GM12878 (cell line): ENCODE data around the gene KCNK4. TPM values are rescaled to one million over a fixed set of nuclear protein-coding genes. Genes with fewer than 3 reads are reported as not detected.

Experiments used
- ATAC-seq: fragments of 200-7000 bp; cut with Tn5 transposase; 3 replicates; pipeline ENCODE4 v1.9.1; 2020; ENCODE audit warnings: mild to moderate bottlenecking, moderate library complexity
- BruUV-seq: library from RNA; stranded (reverse); fragments of 400-500 nt; replicated peaks from 2 replicates; lab custom pipeline; 2021; lab: Mats Ljungman, UMichigan
- CTCF ChIA-PET: fragments of 300-600 bp; sonication (Branson Sonifier 250); formaldehyde crosslinking; extraction: SDS; loops from one replicate; lab custom pipeline; 2021; ENCODE audit warnings: inconsistent platforms; lab: Yijun Ruan, JAX
- POLR2A ChIA-PET: fragments of 350-600 bp; formaldehyde crosslinking; extraction: SDS; loops from one replicate; lab custom pipeline; 2021; ENCODE audit warnings: inconsistent platforms; lab: Charles Lee
- RAD21 ChIA-PET: fragments of 300-600 bp; sonication (Branson Sonifier 250); formaldehyde crosslinking; loops from one replicate; lab custom pipeline; 2023; ENCODE audit warnings: antibody characterized with exemption; ENCODE audit not compliant: unreplicated experiment; lab: Charles Lee
- SMC1A ChIA-PET: fragments of 300-600 bp; sonication (Branson Sonifier 250); formaldehyde crosslinking; loops from one replicate; lab custom pipeline; 2023; ENCODE audit not compliant: unreplicated experiment, uncharacterized antibody; lab: Charles Lee
- DNase-seq: peaks from one replicate; pipeline ENCODE4 v3.0.0-alpha.2; 2011; ENCODE audit warnings: low read depth, low spot score
- FAIRE-seq: peaks from 3 replicates; lab custom pipeline; 2011; peaks lifted over from hg19 to GRCh38; lab: Jason Lieb, UNC
- H2AFZ ChIP-seq: 2 replicates; pipeline ENCODE4 v1.6.0; 2011; ENCODE audit warnings: low read depth, low read length, control low read depth; ENCODE audit not compliant: control insufficient read depth
- H3K27ac ChIP-seq: 2 replicates; pipeline ENCODE4 v1.5.1; 2011; ENCODE audit warnings: control low read depth; ENCODE audit not compliant: control insufficient read depth, insufficient read depth
- H3K27me3 ChIP-seq, 2 experiments: replicated peaks in 1 of 2; 2 replicates each; pipeline versions ENCODE4 v1.6.0 to v1.6.1; 2011; ENCODE audit warnings: low read length in 1 of 2; ENCODE audit not compliant: control insufficient read depth in 2 of 2, insufficient read depth in 2 of 2
- H3K36me3 ChIP-seq, 2 experiments: 2 replicates each; pipeline ENCODE4 v1.5.1; 2011; ENCODE audit warnings: low read length in 1 of 2; ENCODE audit not compliant: control insufficient read depth in 2 of 2, insufficient read depth in 2 of 2
- H3K4me1 ChIP-seq: 2 replicates; pipeline ENCODE4 v1.6.1; 2011; ENCODE audit warnings: mild to moderate bottlenecking, low read length, moderate library complexity, mixed read lengths; ENCODE audit not compliant: control insufficient read depth, insufficient read depth
- H3K4me2 ChIP-seq: 2 replicates; pipeline ENCODE4 v1.6.0; 2011; ENCODE audit warnings: control low read depth; ENCODE audit not compliant: control insufficient read depth, insufficient read depth
- H3K4me3 ChIP-seq: fragments of 200-600 bp; sonication (generic); 2 replicates; pipeline ENCODE4 v1.5.1; 2016
- H3K79me2 ChIP-seq: 2 replicates; pipeline ENCODE4 v1.6.0; 2011; ENCODE audit warnings: low read length; ENCODE audit not compliant: control insufficient read depth, insufficient read depth
- H3K9ac ChIP-seq: 2 replicates; pipeline ENCODE4 v1.8.0; 2011; ENCODE audit warnings: low read length, control low read depth, mixed read lengths; ENCODE audit not compliant: control insufficient read depth, insufficient read depth
- H3K9me3 ChIP-seq: replicated peaks from 3 replicates; pipeline ENCODE4 v1.5.1; 2011; ENCODE audit warnings: mild to moderate bottlenecking, low read length; ENCODE audit not compliant: control insufficient read depth, insufficient read depth
- H4K20me1 ChIP-seq: 2 replicates; pipeline ENCODE4 v1.6.0; 2011; ENCODE audit not compliant: control insufficient read depth, insufficient read depth
- ATF2 ChIP-seq: IDR thresholded peaks from 2 replicates; pipeline ENCODE4 v1.6.1; 2012; ENCODE audit warnings: low read length, inconsistent platforms
- BCL11A ChIP-seq: IDR thresholded peaks from 2 replicates; pipeline ENCODE4 v1.6.1; 2011; ENCODE audit warnings: low read depth, low read length
- BHLHE40 ChIP-seq, 2 experiments: fragments of 450-650 bp in 1 of 2; IDR thresholded peaks; 2 replicates each; pipeline ENCODE4 v1.6.1; 2011 to 2017; ENCODE audit warnings: low read depth in 2 of 2, borderline replicate concordance in 1 of 2, improper control_type of control experiment in 1 of 2, low read length in 1 of 2, mild to moderate bottlenecking in 1 of 2
- BRCA1 ChIP-seq: IDR thresholded peaks from 2 replicates; pipeline ENCODE4 v1.6.1; 2011; ENCODE audit warnings: low read depth, low read length, improper control_type of control experiment
- CBFB ChIP-seq: IDR thresholded peaks from 2 replicates; pipeline ENCODE4 v1.6.1; 2016; ENCODE audit warnings: antibody characterized with exemption, low read depth
- FOS ChIP-seq: IDR thresholded peaks from 3 replicates; pipeline ENCODE4 v1.6.1; 2011; ENCODE audit warnings: borderline replicate concordance; ENCODE audit not compliant: insufficient read length; ENCODE audit errors: extremely low read depth
- KLF5 ChIP-seq: fragments of 450-650 bp; IDR thresholded peaks from 2 replicates; pipeline ENCODE4 v1.6.1; 2014; ENCODE audit warnings: mild to moderate bottlenecking; ENCODE audit not compliant: partially characterized antibody
- RCOR1 ChIP-seq: conservative IDR thresholded peaks from 2 replicates; pipeline ENCODE4 v1.6.1; 2012; ENCODE audit warnings: low read depth, low read length, improper control_type of control experiment
- RUNX3 ChIP-seq: IDR thresholded peaks from 2 replicates; pipeline ENCODE4 v1.6.1; 2012; ENCODE audit warnings: low read length, inconsistent platforms
- SMAD1 ChIP-seq: fragments of 450-650 bp; IDR thresholded peaks from 2 replicates; pipeline ENCODE4 v1.6.1; 2018; ENCODE audit warnings: mild to moderate bottlenecking, low read depth; ENCODE audit not compliant: partially characterized antibody
- SP1 ChIP-seq: IDR thresholded peaks from one replicate; pipeline ENCODE4 v1.6.1; 2011; ENCODE audit warnings: low read depth, low read length
- SUPT20H ChIP-seq: IDR thresholded peaks from 2 replicates; pipeline ENCODE4 v1.6.1; 2011; ENCODE audit warnings: low read depth, mild to moderate bottlenecking, low read length, moderate library complexity, borderline replicate concordance; ENCODE audit not compliant: control insufficient read depth
- TCF12 ChIP-seq: IDR thresholded peaks from 2 replicates; pipeline ENCODE4 v1.6.1; 2011; ENCODE audit warnings: low read depth, mild to moderate bottlenecking, low read length
- TCF3 ChIP-seq: IDR thresholded peaks from 2 replicates; pipeline ENCODE4 v1.6.1; 2012; ENCODE audit warnings: low read depth, mild to moderate bottlenecking, low read length, borderline replicate concordance; ENCODE audit not compliant: insufficient read depth
- WGBS: methylation state at CpG from one replicate; pipeline ENCODE4 v1.1.6; 2016; ENCODE audit warnings: low lambda C conversion rate; ENCODE audit not compliant: insufficient replicate concordance, insufficient coverage; ENCODE audit errors: missing lambda C conversion rate; 5-methylcytosine and 5-hydroxymethylcytosine counted together
- in situ Hi-C: fragments of 300-500 bp; cut with MboI; formaldehyde crosslinking; loops from 9 replicates; pipeline ENCODE4 v1.14.3; 2018; ENCODE audit warnings: mixed read lengths
- intact Hi-C: fragments of 100-400 bp; cut with micrococcal nuclease; formaldehyde crosslinking; loops from one replicate; pipeline ENCODE4 v1.14.2; 2022; ENCODE audit not compliant: unreplicated experiment
- polyA plus RNA-seq, 11 experiments: library from polyadenylated mRNA; depleted of rRNA in 4 of 11; unstranded in 6 of 11; stranded (reverse) in 5 of 11; fragments of >200 nt; fragmentation: Nextera tagmentation in 4 of 11; fragmentation: Illumina TruSeq in 1 of 11; extraction: Ambion mirVana in 4 of 11; extraction: Trizol in 1 of 11; gene quantifications; 1 replicate in 1 of 11; 2 replicates in 10 of 11; pipeline versions ENCODE4 v1.2.1 to v1.2.3, GENCODE V29; 2011 to 2016; ENCODE audit warnings: inconsistent platforms in 2 of 11, missing spikeins in 2 of 11, low read depth in 1 of 11
- total RNA-seq, 4 experiments: library from RNA; depleted of rRNA in 3 of 4; stranded (reverse); fragments of >200 nt in 3 of 4; fragmentation: Illumina TruSeq in 1 of 4; extraction: Trizol in 1 of 4; gene quantifications; 2 replicates each; pipeline versions ENCODE4 v1.2.1 to v1.2.3, GENCODE V29; 2013 to 2021
- TF ChIP-seq, protein P1 (sequence below): fragments of 450-650 bp; IDR thresholded peaks from 2 replicates; pipeline ENCODE4 v1.6.1; 2016; ENCODE audit warnings: mild to moderate bottlenecking
- TF ChIP-seq, protein P2 (sequence below): IDR thresholded peaks from 2 replicates; pipeline ENCODE4 v1.6.1; 2012; ENCODE audit warnings: low read depth, low read length, improper control_type of control experiment

The KCNK4 gene
- total and polyA plus RNA-seq, 10 of the 15 experiments (the other 5 are each of a cell fraction or from before 2014, with no cell fraction given): 0.04 TPM; not detected in 9

DNA sequence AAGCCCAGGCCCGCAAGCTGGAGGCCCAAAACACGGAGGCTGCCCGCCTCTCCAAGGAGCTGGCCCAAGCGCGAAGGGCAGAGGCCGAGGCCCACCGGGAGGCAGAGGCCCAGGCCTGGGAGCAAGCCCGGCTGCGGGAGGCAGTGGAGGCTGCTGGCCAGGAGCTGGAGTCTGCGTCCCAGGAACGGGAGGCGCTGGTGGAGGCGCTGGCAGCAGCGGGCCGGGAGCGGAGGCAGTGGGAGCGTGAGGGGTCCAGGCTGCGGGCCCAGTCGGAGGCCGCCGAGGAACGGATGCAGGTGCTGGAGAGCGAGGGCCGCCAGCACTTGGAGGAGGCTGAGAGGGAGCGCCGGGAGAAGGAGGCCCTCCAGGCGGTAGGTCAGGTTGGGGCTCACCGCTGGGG lies 53.7 kb downstream of the KCNK4 start (continued):
- TF ChIP-seq ATF2: no peak
- TF ChIP-seq SMAD1: no peak
- no peak for TF ChIP-seq TCF12
- TF ChIP-seq, protein P1, sequence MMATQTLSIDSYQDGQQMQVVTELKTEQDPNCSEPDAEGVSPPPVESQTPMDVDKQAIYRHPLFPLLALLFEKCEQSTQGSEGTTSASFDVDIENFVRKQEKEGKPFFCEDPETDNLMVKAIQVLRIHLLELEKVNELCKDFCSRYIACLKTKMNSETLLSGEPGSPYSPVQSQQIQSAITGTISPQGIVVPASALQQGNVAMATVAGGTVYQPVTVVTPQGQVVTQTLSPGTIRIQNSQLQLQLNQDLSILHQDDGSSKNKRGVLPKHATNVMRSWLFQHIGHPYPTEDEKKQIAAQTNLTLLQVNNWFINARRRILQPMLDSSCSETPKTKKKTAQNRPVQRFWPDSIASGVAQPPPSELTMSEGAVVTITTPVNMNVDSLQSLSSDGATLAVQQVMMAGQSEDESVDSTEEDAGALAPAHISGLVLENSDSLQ: no peak

- FAIRE-seq (no peak), ATAC-seq (no peak), DNase-seq (no peak)
- CTCF ChIA-PET: interaction anchor here (2.7 kb wide), 1 partner anchor 30 kb away, joined by 13 read pairs; the partner anchor contains the start of genes PRDX5 and TRMT112
- no peaks in the 10 kb centered on the region for H3K79me2 ChIP-seq
- 84% methylated on average over 12 of the region's 12 CpGs for WGBS
- H3K27me3 ChIP-seq: no peaks in the 10 kb centered on the region
- SMC1A ChIA-PET: interaction anchor here (1.0 kb wide), 1 partner anchor 143 kb away, joined by 4 read pairs; no protein-coding TSS in a partner anchor
- H2AFZ ChIP-seq: no peak overlapping the region
- no peak overlapping the region for H3K4me3 ChIP-seq
- H4K20me1 ChIP-seq: no peaks in the 10 kb centered on the region
- RAD21 ChIA-PET: no interaction called here
- H3K9me3 ChIP-seq: no peaks in the 10 kb centered on the region
- peaks cover under 1% of the 10 kb centered on the region for H3K4me1 ChIP-seq
- in situ Hi-C loops: no loop called here
- BruUV-seq: no TSS peak
- H3K4me2 ChIP-seq: no peak overlapping the region
- POLR2A ChIA-PET: no interaction called here
- intact Hi-C loops: no loop called here
- no peak overlapping the region for H3K9ac ChIP-seq
- H3K27ac ChIP-seq: no peak overlapping the region
- peaks cover 8 to 13% of the 10 kb centered on the region in 2 experiments; a peak in 3 of 4 replicates for H3K36me3 ChIP-seq
- TF ChIP-seq KLF5 (no peak), TCF3 (no peak), RUNX3 (no peak), CBFB (no peak), SP1 (no peak), BHLHE40 (IDR thresholded peaks at IDR 0.05; ENCODE audit: borderline replicate concordance in 1 of 2, low read depth in 2 of 2, low read length in 1 of 2) (no peak), FOS (no peak), RCOR1 (no peak), TCF12 (no peak), BCL11A (no peak), SUPT20H (no peak), BRCA1 (no peak)
- TF ChIP-seq, protein P2, sequence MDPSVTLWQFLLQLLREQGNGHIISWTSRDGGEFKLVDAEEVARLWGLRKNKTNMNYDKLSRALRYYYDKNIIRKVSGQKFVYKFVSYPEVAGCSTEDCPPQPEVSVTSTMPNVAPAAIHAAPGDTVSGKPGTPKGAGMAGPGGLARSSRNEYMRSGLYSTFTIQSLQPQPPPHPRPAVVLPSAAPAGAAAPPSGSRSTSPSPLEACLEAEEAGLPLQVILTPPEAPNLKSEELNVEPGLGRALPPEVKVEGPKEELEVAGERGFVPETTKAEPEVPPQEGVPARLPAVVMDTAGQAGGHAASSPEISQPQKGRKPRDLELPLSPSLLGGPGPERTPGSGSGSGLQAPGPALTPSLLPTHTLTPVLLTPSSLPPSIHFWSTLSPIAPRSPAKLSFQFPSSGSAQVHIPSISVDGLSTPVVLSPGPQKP: no peak
Measured at GRCh38 chr11:64347193-64347867, 56.2 kb downstream of the KCNK4 start.
